DMS79 (cell line): ENCODE measurements around the gene OR4C11.

ENCODE experiments used
- DNase-seq: peaks from one replicate; lab custom pipeline; 2025; lab: John Stamatoyannopoulos, UW

OR4C11 gene, protein sequence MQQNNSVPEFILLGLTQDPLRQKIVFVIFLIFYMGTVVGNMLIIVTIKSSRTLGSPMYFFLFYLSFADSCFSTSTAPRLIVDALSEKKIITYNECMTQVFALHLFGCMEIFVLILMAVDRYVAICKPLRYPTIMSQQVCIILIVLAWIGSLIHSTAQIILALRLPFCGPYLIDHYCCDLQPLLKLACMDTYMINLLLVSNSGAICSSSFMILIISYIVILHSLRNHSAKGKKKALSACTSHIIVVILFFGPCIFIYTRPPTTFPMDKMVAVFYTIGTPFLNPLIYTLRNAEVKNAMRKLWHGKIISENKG

DNA sequence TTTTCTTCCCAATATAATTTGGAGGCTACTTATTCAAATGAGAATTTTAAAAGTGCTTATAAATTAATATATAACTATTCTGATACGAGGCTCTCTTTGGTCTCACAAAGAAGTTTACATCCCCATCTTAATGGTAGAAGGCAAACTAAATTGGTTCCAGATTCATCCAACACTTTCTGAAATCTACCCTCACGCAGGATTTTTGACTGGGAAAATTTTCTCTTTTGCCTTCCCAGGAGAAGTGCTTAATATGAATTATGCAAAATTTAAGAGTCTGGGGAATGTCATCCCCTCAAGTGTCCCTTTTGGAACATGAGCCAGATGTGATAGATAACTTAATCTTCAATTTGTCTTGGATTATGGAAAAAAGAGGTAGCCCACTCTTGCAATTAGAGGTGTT is at the start of gene OR4C11:
OR4C11 (minus strand) TSS at position 101 of the 400 bp plus-strand sequence. CDS start 3,272 bp downstream, outside the sequence.
- no peak for DNase-seq

DNA sequence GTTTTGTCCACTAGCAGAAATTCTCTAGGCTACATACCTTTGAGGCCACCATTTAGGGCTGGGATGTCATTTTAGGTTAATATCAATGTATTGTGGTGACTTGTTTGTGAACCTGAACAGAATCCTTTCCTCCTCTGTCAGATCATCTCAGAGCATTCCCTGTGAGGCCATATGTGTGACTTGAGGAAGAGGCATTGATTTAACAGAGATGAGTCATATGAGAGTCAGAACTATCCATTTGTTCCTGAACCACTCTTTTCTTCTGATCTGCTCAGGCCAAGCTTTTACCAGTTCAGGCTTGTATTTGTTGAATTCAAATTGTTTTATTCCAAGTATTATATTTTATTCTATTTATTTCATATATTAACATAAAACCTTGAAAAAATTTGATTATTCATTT is 47.7 kb upstream of the OR4C11 start:
- no peak for DNase-seq

DNA sequence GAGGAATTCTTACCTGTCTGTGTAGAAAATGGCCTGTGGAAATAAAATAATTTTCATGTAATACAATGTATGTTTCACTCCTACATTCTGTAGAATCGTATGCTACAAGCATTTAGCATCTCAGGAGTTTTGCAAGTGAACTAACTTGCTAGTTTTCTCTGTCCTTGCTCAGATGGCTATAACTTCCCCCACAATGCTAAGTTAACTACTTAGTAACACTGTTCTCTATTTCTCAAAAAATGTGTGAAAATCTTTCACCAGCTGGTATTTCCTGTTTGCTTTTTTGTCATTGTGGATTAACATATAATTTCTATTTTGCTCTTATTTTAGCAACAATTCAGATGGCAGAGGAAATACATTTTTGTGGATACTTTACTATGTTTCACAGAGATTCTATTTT is 45.1 kb upstream of the OR4C11 start:
- DNase-seq, result no peak

DNA sequence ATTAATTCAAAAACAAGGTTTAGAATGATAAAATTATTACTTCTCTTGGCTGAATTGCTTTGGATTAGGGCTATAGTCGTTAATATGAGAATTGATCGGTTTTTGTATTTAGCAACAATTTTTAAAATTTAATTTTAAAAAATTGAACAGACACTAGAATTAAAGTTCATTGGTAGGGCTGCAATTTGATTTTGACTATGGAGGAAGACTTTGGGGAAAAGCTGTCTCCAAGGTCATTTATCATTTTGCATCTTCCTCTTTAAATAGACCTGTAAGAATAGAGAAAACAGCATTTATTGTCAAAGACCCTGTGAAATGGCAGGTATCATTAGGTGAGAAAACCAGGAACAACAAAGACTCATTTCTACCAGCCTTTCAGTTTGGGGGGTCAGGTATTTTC is 40.6 kb upstream of the OR4C11 start, which contains the start of gene OR4S2:
OR4S2 (plus strand) TSS at position 301 of the 400 bp plus-strand sequence. CDS start 2,577 bp downstream, outside the sequence.
- no peak for DNase-seq

DNA sequence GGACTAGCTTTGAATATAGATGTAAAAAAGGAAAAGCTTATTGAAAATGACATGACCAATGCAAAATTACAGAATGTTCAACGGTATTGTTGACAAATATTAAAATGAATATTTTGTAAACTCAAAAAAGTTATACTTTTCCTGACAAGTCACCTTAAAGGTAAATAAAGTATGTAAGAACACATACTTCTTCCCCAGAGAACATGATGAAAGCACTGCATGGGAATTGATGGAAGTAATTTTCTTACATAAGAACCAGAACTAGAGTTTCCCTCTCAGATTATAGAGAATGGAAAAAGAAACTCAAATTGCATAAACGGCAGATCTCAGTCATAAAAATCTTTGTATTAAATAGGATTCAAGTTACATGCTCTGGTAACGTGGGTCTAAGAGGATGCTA is 27.4 kb upstream of the OR4C11 start, which contains the start of gene OR4P4:
OR4P4 (plus strand) TSS at position 301 of the 400 bp plus-strand sequence.
- no peak for DNase-seq

DNA sequence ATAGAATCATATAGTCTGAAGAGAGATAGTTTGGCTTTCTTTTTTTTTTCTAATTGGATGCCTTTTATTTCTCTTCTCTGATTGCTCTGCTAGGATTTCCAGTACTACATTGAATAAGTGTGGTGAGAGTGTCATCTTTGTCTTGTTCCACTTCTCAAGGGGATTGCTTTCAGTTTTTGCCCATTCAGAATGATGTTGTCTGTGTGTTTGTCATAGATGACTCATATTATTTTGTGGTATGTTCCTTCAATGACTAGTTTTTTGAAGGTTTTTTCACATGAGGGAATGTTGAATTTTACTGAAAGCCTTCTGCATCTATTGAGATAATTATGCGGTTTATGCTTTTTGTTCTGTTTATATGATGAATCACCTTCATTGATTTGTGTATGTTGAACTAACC is 17.1 kb upstream of the OR4C11 start:
- no peak for DNase-seq

DNA sequence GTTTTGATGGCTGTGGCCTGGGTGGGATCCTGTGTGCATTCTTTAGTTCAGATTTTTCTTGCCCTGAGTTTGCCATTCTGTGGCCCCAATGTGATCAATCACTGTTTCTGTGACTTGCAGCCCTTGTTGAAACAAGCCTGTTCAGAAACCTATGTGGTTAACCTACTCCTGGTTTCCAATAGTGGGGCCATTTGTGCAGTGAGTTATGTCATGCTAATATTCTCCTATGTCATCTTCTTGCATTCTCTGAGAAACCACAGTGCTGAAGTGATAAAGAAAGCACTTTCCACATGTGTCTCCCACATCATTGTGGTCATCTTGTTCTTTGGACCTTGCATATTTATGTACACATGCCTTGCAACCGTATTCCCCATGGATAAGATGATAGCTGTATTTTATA is 34.9 kb downstream of the OR4C11 start:
- no peak for DNase-seq

DNA sequence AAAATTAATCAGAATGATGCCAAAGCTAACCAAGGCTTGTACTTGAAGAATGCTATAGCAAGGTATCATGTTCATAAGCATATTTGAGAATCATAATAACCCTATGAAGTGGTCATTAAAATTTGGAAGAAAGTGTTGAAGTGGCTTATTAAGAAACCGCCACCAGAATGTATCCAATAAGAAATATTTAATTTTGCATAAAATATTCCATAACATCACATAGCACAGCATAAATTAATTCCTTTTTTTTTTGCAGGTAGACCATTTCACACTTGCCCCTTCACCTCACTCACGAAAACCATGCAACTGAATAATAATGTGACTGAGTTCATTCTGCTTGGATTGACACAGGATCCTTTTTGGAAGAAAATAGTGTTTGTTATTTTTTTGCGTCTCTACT is 35.6 kb downstream of the OR4C11 start, which contains the start of gene OR4C16:
OR4C16 (plus strand) TSS at position 301 of the 400 bp plus-strand sequence; CDS start at position 301, 0 bp downstream.
- no peak for DNase-seq

DNA sequence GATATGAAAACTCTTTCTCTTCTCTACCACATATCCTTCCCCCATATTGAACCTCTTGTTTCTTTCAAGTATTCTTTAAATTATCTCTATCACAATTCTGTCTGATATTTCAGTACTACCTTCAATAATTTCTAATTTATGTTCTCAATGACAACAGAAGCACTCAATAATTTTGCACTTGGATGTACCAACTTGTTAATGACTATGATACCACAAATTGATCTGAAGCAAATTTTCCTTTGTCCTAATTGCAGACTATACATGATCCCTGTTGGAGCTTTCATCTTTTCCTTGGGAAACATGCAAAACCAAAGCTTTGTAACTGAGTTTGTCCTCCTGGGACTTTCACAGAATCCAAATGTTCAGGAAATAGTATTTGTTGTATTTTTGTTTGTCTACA is 53.3 kb downstream of the OR4C11 start, which contains the start of gene OR4C15:
OR4C15 (plus strand) TSS at position 301 of the 400 bp plus-strand sequence; CDS start at position 301, 0 bp downstream.
- DNase-seq, result no peak
